HepG2 (cell line): ENCODE results near the gene MAP2K6. TPM values are rescaled to one million over a fixed set of nuclear protein-coding genes. Genes with fewer than 3 reads are reported as not detected.

Source experiments
- ATAC-seq: fragments of 200-7000 bp; cut with Tn5 transposase; 3 replicates; pipeline ENCODE4 v1.9.1; 2020; ENCODE audit warnings: mild to moderate bottlenecking, moderate library complexity
- BruUV-seq: library from RNA; stranded (reverse); fragments of 400-500 nt; replicated peaks from 2 replicates; lab custom pipeline; 2021; lab: Mats Ljungman, UMichigan
- CTCF ChIA-PET: fragments of 300-600 bp; formaldehyde crosslinking; extraction: SDS; loops from one replicate; lab custom pipeline; 2021; ENCODE audit warnings: low total read pairs, inconsistent platforms, low intra/inter-chr PET ratio; lab: Yijun Ruan, JAX
- POLR2A ChIA-PET: fragments of 350-600 bp; sonication (Branson Sonifier 250); formaldehyde crosslinking; loops from one replicate; lab custom pipeline; 2020; ENCODE audit warnings: antibody characterized with exemption, inconsistent platforms; lab: Yijun Ruan, JAX
- DNase-seq: peaks from one replicate; pipeline ENCODE4 v3.0.0-alpha.2; 2015; ENCODE audit warnings: low spot score
- FAIRE-seq: peaks from 3 replicates; lab custom pipeline; 2011; peaks lifted over from hg19 to GRCh38; lab: Jason Lieb, UNC
- H2AFZ ChIP-seq: one replicate; pipeline ENCODE4 v1.6.1; 2011; ENCODE audit warnings: low read length, inconsistent platforms
- H3K27ac ChIP-seq: fragments of 300-600 bp; 3 replicates; pipeline ENCODE4 v1.8.0; 2011; ENCODE audit warnings: mixed run types, mild to moderate bottlenecking, mixed read lengths, low read length, inconsistent platforms; ENCODE audit not compliant: insufficient read depth; ENCODE audit errors: extremely low read length
- H3K27me3 ChIP-seq, 2 experiments: fragments of 200-600 bp in 1 of 2; 2 replicates in 1 of 2; 3 replicates in 1 of 2; pipeline versions ENCODE4 v1.6.0 to v1.8.0; 2011; ENCODE audit warnings: low read length in 2 of 2, mild to moderate bottlenecking in 2 of 2, moderate library complexity in 2 of 2, inconsistent platforms in 1 of 2; ENCODE audit not compliant: insufficient read depth in 2 of 2, control insufficient read depth in 1 of 2
- H3K36me3 ChIP-seq, 2 experiments: fragments of 200-600 bp in 1 of 2; replicated peaks in 1 of 2; 2 replicates in 1 of 2; 3 replicates in 1 of 2; pipeline versions ENCODE4 v1.5.1 to v1.8.0; 2011; ENCODE audit warnings: low read length in 2 of 2, inconsistent platforms in 1 of 2; ENCODE audit not compliant: insufficient read depth in 2 of 2, control insufficient read depth in 1 of 2
- H3K4me1 ChIP-seq: 2 replicates; pipeline ENCODE4 v1.5.1; 2012; ENCODE audit warnings: low read length, inconsistent platforms; ENCODE audit not compliant: insufficient read depth
- H3K4me2 ChIP-seq: 2 replicates; pipeline ENCODE4 v1.6.0; 2011; ENCODE audit warnings: low read depth, low read length, inconsistent platforms
- H3K4me3 ChIP-seq, 3 experiments: fragments of 200-600 bp in 1 of 3; sonication (generic), shearing (Covaris generic) in 1 of 3; replicated peaks in 1 of 3; 2 replicates each; pipeline ENCODE4 v1.5.1; 2011 to 2016; ENCODE audit warnings: low read length in 3 of 3, inconsistent platforms in 2 of 3, low read depth in 2 of 3, mild to moderate bottlenecking in 2 of 3, control low read depth in 1 of 3, mixed read lengths in 1 of 3; ENCODE audit not compliant: insufficient read depth in 1 of 3
- H3K79me2 ChIP-seq: one replicate; pipeline ENCODE4 v1.6.1; 2011; ENCODE audit warnings: low read length, inconsistent platforms; ENCODE audit not compliant: insufficient read depth
- H3K9ac ChIP-seq: 2 replicates; pipeline ENCODE4 v1.6.0; 2011; ENCODE audit warnings: mild to moderate bottlenecking, low read depth, low read length, inconsistent platforms; ENCODE audit not compliant: insufficient read depth
- H3K9me3 ChIP-seq: 2 replicates; pipeline ENCODE4 v1.5.1; 2012; ENCODE audit warnings: mild to moderate bottlenecking, low read length
- H4K20me1 ChIP-seq: 2 replicates; pipeline ENCODE4 v1.6.0; 2011; ENCODE audit warnings: inconsistent platforms, mild to moderate bottlenecking, low read length, moderate library complexity; ENCODE audit not compliant: insufficient read depth
- CBX1 ChIP-seq: IDR thresholded peaks from one replicate; pipeline ENCODE4 v1.6.1; 2016; ENCODE audit warnings: antibody characterized with exemption, low read depth
- FOXC1 ChIP-seq: sonication (generic); formaldehyde crosslinking; IDR thresholded peaks from 2 replicates; pipeline ENCODE4 v1.8.0; 2022; ENCODE audit warnings: mild to moderate bottlenecking, missing genetic modification reagents, borderline replicate concordance
- IRF2 ChIP-seq: IDR thresholded peaks from 2 replicates; pipeline ENCODE4 v1.6.1; 2018; ENCODE audit warnings: missing genetic modification reagents, missing compliant biosample characterization
- MYC ChIP-seq: sonication (generic); formaldehyde crosslinking; IDR thresholded peaks from 2 replicates; pipeline ENCODE4 v1.9.0; 2021; ENCODE audit warnings: missing genetic modification reagents, borderline replicate concordance
- NR0B2 ChIP-seq: sonication (generic); formaldehyde crosslinking; IDR thresholded peaks from 2 replicates; pipeline ENCODE4 v1.4.0; 2020; ENCODE audit warnings: mild to moderate bottlenecking, missing genetic modification reagents
- RCOR2 ChIP-seq: IDR thresholded peaks from 2 replicates; pipeline ENCODE4 v1.6.1; 2016; ENCODE audit warnings: missing biosample characterization, missing genetic modification reagents
- SIX4 ChIP-seq: sonication (generic); formaldehyde crosslinking; IDR thresholded peaks from 2 replicates; pipeline ENCODE4 v1.4.0; 2020; ENCODE audit warnings: missing genetic modification reagents
- TGIF2 ChIP-seq: IDR thresholded peaks from 2 replicates; pipeline ENCODE4 v1.6.1; 2016; ENCODE audit warnings: control low read depth, missing compliant biosample characterization
- ZFP90 ChIP-seq: sonication (generic); formaldehyde crosslinking; IDR thresholded peaks from 2 replicates; pipeline ENCODE4 v1.8.0; 2022; ENCODE audit warnings: missing genetic modification reagents, mild to moderate bottlenecking, inconsistent platforms, borderline replicate concordance
- ZMAT5 ChIP-seq: sonication (generic); formaldehyde crosslinking; IDR thresholded peaks from 2 replicates; pipeline ENCODE4 v1.5.0; 2020; ENCODE audit warnings: mild to moderate bottlenecking, low read depth, missing genetic modification reagents, borderline replicate concordance
- ZNF160 ChIP-seq: sonication (generic); formaldehyde crosslinking; IDR thresholded peaks from 2 replicates; pipeline ENCODE4 v1.8.0; 2022; ENCODE audit warnings: mild to moderate bottlenecking, inconsistent platforms, missing genetic modification reagents
- ZNF317 ChIP-seq: sonication (generic); formaldehyde crosslinking; IDR thresholded peaks from 2 replicates; pipeline ENCODE4 v1.5.0; 2020; ENCODE audit warnings: mild to moderate bottlenecking, missing genetic modification reagents
- ZNF510 ChIP-seq: sonication (generic); formaldehyde crosslinking; IDR thresholded peaks from 2 replicates; pipeline ENCODE4 v1.4.0; 2020; ENCODE audit warnings: low read depth, mild to moderate bottlenecking, missing genetic modification reagents
- ZNF629 ChIP-seq: sonication (generic); formaldehyde crosslinking; conservative IDR thresholded peaks from 2 replicates; pipeline ENCODE4 v1.5.0; 2020; ENCODE audit warnings: missing genetic modification reagents
- ZNF747 ChIP-seq: sonication (generic); formaldehyde crosslinking; IDR thresholded peaks from 2 replicates; pipeline ENCODE4 v1.8.1; 2023; ENCODE audit warnings: missing genetic modification reagents, mild to moderate bottlenecking, borderline replicate concordance
- ZSCAN31 ChIP-seq: sonication (generic); formaldehyde crosslinking; IDR thresholded peaks from 2 replicates; pipeline ENCODE4 v1.5.0; 2020; ENCODE audit warnings: low read depth, mild to moderate bottlenecking, missing genetic modification reagents
- WGBS: methylation state at CpG from one replicate; pipeline ENCODE4 v1.1.6; 2017; ENCODE audit warnings: low lambda C conversion rate; 5-methylcytosine and 5-hydroxymethylcytosine counted together
- in situ Hi-C: cut with HindIII; loops from 2 replicates; pipeline ENCODE4 v1.10.0; 2017; ENCODE audit warnings: low pct_unique_long_range_greater_than_20kb; ENCODE audit not compliant: extremely low pct_ligation_motif_present
- intact Hi-C: fragments of 100-400 bp; cut with micrococcal nuclease; formaldehyde crosslinking; loops from one replicate; pipeline ENCODE4 v1.10.0; 2022; ENCODE audit not compliant: unreplicated experiment
- polyA plus RNA-seq, 8 experiments: library from polyadenylated mRNA; depleted of rRNA in 3 of 8; stranded (reverse) in 7 of 8; unstranded in 1 of 8; fragments of >200 nt; fragmentation: Illumina TruSeq in 4 of 8; extraction: Trizol in 4 of 8; gene quantifications; 2 replicates each; pipeline versions ENCODE4 v1.2.1 to v1.2.3, GENCODE V29; 2011 to 2016; ENCODE audit warnings: low read depth in 4 of 8, missing spikeins in 1 of 8, mixed read lengths in 1 of 8; ENCODE audit not compliant: insufficient read depth in 1 of 8
- total RNA-seq, 5 experiments: library from RNA; depleted of rRNA; stranded (reverse); fragments of >200 nt; fragmentation: Illumina TruSeq; extraction: Trizol; gene quantifications; 2 replicates each; pipeline ENCODE4 v1.2.3, GENCODE V29; 2016; ENCODE audit warnings: low read depth in 1 of 5
- TF ChIP-seq, protein P1 (sequence below): IDR thresholded peaks from 2 replicates; pipeline ENCODE4 v1.4.0; 2020; ENCODE audit warnings: mild to moderate bottlenecking, missing genetic modification reagents

Gene MAP2K6
- total and polyA plus RNA-seq, 2 of the 13 experiments (the other 11 are each of a cell fraction or from before 2014, with no cell fraction given): 5.1 to 33.6 TPM

- CTCF ChIA-PET: no interaction called here
- intact Hi-C loops: no loop called here
Observed at GRCh38 chr17:69462882-69463281, 48.4 kb downstream of the MAP2K6 start.

GRCh38 chr17:69466451-69466850, 52.0 kb downstream of the MAP2K6 start:
- Histone ChIP-seq H3K27me3 (no peaks in the 10 kb centered on the region), H3K27ac (no peak overlapping the region), H3K9me3 (no peaks in the 10 kb centered on the region), H3K4me3 (no peak overlapping the region), H4K20me1 (no peaks in the 10 kb centered on the region), H3K9ac (no peak overlapping the region), H3K4me1 (no peaks in the 10 kb centered on the region), H3K36me3 (no peaks in the 10 kb centered on the region), H3K79me2 (no peaks in the 10 kb centered on the region), H3K4me2 (no peak overlapping the region), H2AFZ (no peak overlapping the region)
- in situ Hi-C loops (no loop called here), intact Hi-C loops (no loop called here)
- CTCF ChIA-PET: no interaction called here
- no peak for FAIRE-seq
- 93% methylated on average over 6 of the region's 6 CpGs for WGBS
- BruUV-seq: no TSS peak
- DNase-seq: no peak
- POLR2A ChIA-PET: no interaction called here
- no peak for ATAC-seq
- no peak for TF ChIP-seq ZNF317 (CRISPR knock-in tag)
- no peak for TF ChIP-seq ZNF629 (CRISPR knock-in tag)
- TF ChIP-seq, protein P1, sequence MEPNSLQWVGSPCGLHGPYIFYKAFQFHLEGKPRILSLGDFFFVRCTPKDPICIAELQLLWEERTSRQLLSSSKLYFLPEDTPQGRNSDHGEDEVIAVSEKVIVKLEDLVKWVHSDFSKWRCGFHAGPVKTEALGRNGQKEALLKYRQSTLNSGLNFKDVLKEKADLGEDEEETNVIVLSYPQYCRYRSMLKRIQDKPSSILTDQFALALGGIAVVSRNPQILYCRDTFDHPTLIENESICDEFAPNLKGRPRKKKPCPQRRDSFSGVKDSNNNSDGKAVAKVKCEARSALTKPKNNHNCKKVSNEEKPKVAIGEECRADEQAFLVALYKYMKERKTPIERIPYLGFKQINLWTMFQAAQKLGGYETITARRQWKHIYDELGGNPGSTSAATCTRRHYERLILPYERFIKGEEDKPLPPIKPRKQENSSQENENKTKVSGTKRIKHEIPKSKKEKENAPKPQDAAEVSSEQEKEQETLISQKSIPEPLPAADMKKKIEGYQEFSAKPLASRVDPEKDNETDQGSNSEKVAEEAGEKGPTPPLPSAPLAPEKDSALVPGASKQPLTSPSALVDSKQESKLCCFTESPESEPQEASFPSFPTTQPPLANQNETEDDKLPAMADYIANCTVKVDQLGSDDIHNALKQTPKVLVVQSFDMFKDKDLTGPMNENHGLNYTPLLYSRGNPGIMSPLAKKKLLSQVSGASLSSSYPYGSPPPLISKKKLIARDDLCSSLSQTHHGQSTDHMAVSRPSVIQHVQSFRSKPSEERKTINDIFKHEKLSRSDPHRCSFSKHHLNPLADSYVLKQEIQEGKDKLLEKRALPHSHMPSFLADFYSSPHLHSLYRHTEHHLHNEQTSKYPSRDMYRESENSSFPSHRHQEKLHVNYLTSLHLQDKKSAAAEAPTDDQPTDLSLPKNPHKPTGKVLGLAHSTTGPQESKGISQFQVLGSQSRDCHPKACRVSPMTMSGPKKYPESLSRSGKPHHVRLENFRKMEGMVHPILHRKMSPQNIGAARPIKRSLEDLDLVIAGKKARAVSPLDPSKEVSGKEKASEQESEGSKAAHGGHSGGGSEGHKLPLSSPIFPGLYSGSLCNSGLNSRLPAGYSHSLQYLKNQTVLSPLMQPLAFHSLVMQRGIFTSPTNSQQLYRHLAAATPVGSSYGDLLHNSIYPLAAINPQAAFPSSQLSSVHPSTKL (CRISPR knock-in tag): no peak
- no peak for TF ChIP-seq ZNF747 (CRISPR knock-in tag)
- no peak for TF ChIP-seq ZSCAN31 (CRISPR knock-in tag)
- no peak for TF ChIP-seq ZNF510 (CRISPR knock-in tag)
- TF ChIP-seq MYC: no peak
- TF ChIP-seq ZFP90 (CRISPR knock-in tag): no peak

More at GRCh38 chr17:69462882-69463281, 48.4 kb downstream of the MAP2K6 start:
- no peak for TF ChIP-seq TGIF2 (CRISPR knock-in tag)
- TF ChIP-seq CBX1: no peak
- no peak for TF ChIP-seq IRF2 (CRISPR knock-in tag)
- TF ChIP-seq ZMAT5: no peak
- TF ChIP-seq ZNF160 (CRISPR knock-in tag): no peak
- no peak for TF ChIP-seq NR0B2 (CRISPR knock-in tag)
- TF ChIP-seq RCOR2 (CRISPR knock-in tag): no peak
- no peak for TF ChIP-seq ZSCAN31 (CRISPR knock-in tag)
- no peak for TF ChIP-seq SIX4 (CRISPR knock-in tag)
- no peak for TF ChIP-seq FOXC1 (CRISPR knock-in tag)
- Histone ChIP-seq H3K9ac (no peak overlapping the region), H3K27ac (no peak overlapping the region), H3K9me3 (no peaks in the 10 kb centered on the region), H3K79me2 (no peaks in the 10 kb centered on the region), H3K4me2 (no peak overlapping the region), H4K20me1 (no peaks in the 10 kb centered on the region), H3K4me1 (no peaks in the 10 kb centered on the region), H3K27me3 (no peaks in the 10 kb centered on the region), H3K36me3 (no peaks in the 10 kb centered on the region), H3K4me3 (no peak overlapping the region), H2AFZ (no peak overlapping the region)
- in situ Hi-C loops: no loop called here
- 94% methylated on average over 8 of the region's 8 CpGs for WGBS
- no peak for ATAC-seq
- no peak for DNase-seq
- FAIRE-seq: no peak
- POLR2A ChIA-PET: no interaction called here
- no TSS peak for BruUV-seq
